RWPE1 (cell line): Measurements from ENCODE around the gene RILPL1.
"Not testable (repeated sequence)": the region's sequence is repeated elsewhere in the genome, so short reads cannot be mapped to it uniquely, and the experiment has no call there.

Experiments
- CTCF ChIA-PET: fragments of 350-600 bp; sonication (Branson Sonifier 250); formaldehyde crosslinking; extraction: SDS; loops from one replicate; lab custom pipeline; 2021; lab: Yijun Ruan, JAX
- POLR2A ChIA-PET: fragments of 400-600 bp; formaldehyde crosslinking; extraction: SDS; loops from one replicate; lab custom pipeline; 2020; ENCODE audit warnings: antibody characterized with exemption; ENCODE audit not compliant: low non-redundant PET; lab: Yijun Ruan, JAX
- DNase-seq: peaks from one replicate; pipeline ENCODE4 v3.0.0; 2012; ENCODE audit warnings: low spot score
- H3K27ac ChIP-seq: fragments of 450-650 bp; 2 replicates; pipeline ENCODE4 v1.5.1; 2017
- CTCF ChIP-seq: fragments of 450-650 bp; conservative IDR thresholded peaks from 2 replicates; pipeline ENCODE4 v1.5.1; 2017; ENCODE audit warnings: low read depth, mild to moderate bottlenecking

Gene RILPL1

GRCh38 chr12:123457980-123458779 is 75.3 kb downstream of the RILPL1 start, which contains the start of gene SNRNP35:
SNRNP35 (plus strand) TSS chr12:123458139; CDS start chr12:123465541, 7,402 bp downstream.
- peak within 1 kb of the TSS; percentile 99 for H3K27ac ChIP-seq
- peak; percentile 52 for DNase-seq
- CTCF ChIA-PET = interaction anchor here (0.6 to 0.7 kb wide), 2 partner anchors 36 to 1054 kb away, joined by 3 read pairs; no protein-coding TSS in a partner anchor
- POLR2A ChIA-PET = interaction anchor here (0.7 kb wide), 1 partner anchor 21 kb away, joined by 7 read pairs; no protein-coding TSS in a partner anchor
- TF ChIP-seq CTCF = no peak

GRCh38 chr12:123453165-123453564 is 80.4 kb downstream of the RILPL1 start:
- no peak for DNase-seq
- no peak for TF ChIP-seq CTCF
- POLR2A ChIA-PET = no interaction called here
- CTCF ChIA-PET = no interaction called here
- H3K27ac ChIP-seq = no peak overlapping the region

- DNase-seq, H3K27ac ChIP-seq, POLR2A ChIA-PET: not testable (repeated sequence)
- CTCF ChIA-PET = interaction anchor here (0.7 kb wide), 1 partner anchor 1404 kb away, joined by 4 read pairs; no protein-coding TSS in a partner anchor
Observed at GRCh38 chr12:123452276-123452550, 81.3 kb downstream of the RILPL1 start.

GRCh38 chr12:123450636-123451035 is 82.9 kb downstream of the RILPL1 start:
- ChIA-PET CTCF (interaction anchor here (0.5 kb wide), 1 partner anchor 80 kb away, joined by 3 read pairs; no protein-coding TSS in a partner anchor), POLR2A (no interaction called here)
- no peak overlapping the region for H3K27ac ChIP-seq
- DNase-seq = no peak
- TF ChIP-seq CTCF = no peak

GRCh38 chr12:123449856-123450255 is 83.7 kb downstream of the RILPL1 start:
- no peak for DNase-seq
- no peak for TF ChIP-seq CTCF
- H3K27ac ChIP-seq = no peak overlapping the region
- ChIA-PET POLR2A (interaction anchor here (0.6 kb wide), 2 partner anchors 10 to 139 kb away, joined by 3 read pairs; no protein-coding TSS in a partner anchor), CTCF (no interaction called here)

GRCh38 chr12:123449249-123449733 is 84.2 kb downstream of the RILPL1 start:
- CTCF ChIA-PET = no interaction called here
- DNase-seq = no peak
- POLR2A ChIA-PET = no interaction called here

More at GRCh38 chr12:123449249-123449733, 84.2 kb downstream of the RILPL1 start:
- peak overlapping the region; percentile 9 for H3K27ac ChIP-seq
- no peak for TF ChIP-seq CTCF
